HG02798 (cell line): Measurements from ENCODE around the gene SIN3B.

Experiments used
- ATAC-seq: cut with Tn5 transposase; IDR thresholded peaks from one replicate; pipeline ENCODE4 v1.9.1; 2021; ENCODE audit warnings: mild to moderate bottlenecking; ENCODE audit not compliant: unreplicated experiment, poor library complexity

The SIN3B gene

DNA sequence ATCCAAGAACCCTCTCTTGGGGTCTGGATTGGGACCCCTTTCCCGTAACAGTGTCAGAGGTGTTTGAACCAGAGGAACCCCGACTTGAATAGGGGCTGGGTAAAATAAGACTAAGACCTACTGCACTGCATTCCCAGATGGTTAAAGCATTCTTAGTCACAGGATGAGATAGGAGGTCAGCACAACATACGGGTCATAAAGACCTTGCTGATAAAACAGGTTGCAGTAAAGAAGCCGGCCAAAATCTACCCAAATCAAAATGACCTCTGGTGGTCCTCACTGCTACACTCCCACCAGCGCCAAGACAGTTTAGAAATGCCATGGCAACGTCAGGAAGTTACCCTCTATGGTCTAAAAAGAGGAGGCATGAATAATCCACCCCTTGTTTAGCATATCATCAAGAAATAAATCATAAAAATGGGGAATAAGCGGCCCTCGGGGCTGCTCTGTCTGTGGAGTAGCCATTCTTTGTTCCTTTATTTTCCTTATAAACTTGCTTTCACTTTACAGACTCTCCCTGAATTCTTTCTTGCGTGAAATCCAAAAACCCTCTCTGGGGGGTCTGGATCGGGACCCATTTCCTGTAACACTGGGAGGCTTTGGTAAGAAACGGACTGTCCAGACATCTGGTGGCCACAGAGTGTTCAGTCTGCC is 4.4 kb upstream of the SIN3B start:
- ATAC-seq: no peak

DNA sequence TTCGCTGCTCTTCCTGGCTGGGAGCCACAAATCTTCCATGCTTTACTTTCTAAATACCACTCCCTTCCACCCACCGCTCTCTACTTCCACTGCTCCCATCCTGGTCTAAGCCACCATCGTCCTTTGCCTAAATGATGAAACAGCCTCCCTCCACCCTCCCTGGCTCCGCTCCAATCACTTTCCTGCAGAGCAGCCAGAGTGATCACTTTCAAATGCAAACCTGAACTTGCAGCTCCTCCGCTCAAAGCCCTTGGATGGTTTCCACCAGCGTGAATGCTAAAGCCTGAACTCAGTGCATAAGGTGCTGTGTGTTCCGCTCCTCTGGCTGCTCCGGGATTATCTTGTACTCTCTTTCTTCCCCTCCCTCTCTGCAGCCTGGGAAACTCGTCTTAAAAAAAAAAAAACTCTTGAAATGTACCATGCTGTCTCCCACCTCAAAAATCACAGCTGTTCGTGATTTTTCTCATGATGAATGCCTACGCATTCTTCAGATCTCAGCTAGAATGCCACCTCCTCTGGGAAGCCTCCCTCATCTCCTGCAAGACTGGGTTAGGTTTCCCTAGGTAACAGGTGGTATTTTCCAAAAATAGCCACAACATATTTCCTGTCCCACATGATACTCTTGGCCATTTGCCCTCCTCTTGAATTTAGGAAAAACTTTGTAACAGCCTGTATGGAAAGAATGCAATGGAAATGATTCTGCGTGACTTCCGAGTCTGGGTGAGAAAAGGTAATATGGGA is 3.7 kb upstream of the SIN3B start:
- no peak for ATAC-seq

DNA sequence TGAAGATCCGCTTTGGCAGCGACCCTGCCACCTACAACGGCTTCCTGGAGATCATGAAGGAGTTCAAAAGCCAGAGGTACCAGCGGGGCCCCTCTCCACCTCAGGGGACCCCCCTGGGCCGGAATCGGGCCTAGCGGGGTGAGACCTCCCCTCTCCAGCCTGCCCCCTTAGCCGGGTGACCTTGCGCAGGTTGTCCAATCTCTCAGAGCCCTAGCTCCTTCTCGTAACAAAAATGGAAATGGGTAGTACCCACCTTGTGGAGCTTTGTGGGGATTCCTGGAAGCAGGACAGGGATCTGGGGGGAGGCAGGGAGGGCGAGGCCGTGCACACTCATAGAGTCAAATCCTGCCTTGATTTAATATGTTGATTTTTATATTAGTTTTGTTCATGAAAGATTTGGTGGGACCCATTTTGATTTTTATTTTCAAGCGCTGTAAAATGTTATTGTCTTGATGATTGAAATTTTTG is 658 bp downstream of the SIN3B start:
- ATAC-seq: peak; percentile 14

DNA sequence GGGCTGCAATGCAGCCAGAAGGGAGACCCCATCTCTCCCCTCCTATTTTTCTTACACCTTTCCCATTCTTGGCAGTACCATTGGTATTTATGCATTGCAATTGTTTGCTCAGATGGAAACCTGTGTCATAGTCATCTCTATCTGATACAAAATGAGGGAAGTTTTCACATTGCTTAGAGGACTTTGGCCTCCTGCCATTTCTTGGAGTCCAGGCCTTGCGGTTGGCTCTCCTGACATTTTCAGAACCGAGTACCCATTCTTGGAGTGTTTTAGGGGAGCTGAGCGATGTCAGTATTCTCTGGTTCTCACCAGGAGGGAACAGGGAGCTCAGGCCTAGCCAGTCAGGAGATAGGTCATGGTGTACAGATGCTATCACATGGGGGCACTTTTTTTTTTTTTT is 1.5 kb downstream of the SIN3B start:
- no peak for ATAC-seq

- no peak for ATAC-seq
Observed at GRCh38 chr19:16831531-16831930, 2.3 kb downstream of the SIN3B start.

DNA sequence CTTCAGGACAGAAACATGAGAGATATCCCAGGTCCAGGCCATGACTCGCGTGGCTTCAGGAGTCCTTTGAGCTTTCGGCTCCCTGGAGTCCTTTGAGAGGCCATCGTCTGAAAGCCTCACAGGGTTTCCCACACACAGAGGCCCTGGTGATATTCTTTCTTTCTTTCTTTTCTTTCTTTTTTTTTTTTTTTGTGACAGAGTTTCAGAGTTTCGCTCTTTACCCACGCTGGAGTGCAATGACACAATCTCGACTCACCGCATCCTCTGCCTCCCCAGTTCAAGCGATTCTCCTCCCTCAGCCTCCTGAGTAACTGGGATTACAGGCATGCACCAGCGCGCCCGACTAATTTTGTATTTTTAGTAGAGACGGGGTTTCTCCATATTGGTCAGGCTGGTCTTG is 5.5 kb downstream of the SIN3B start:
- ATAC-seq: no peak

GRCh38 chr19:16836115-16837034 is 7.2 kb downstream of the SIN3B start:
- ATAC-seq: peak; percentile 42

DNA sequence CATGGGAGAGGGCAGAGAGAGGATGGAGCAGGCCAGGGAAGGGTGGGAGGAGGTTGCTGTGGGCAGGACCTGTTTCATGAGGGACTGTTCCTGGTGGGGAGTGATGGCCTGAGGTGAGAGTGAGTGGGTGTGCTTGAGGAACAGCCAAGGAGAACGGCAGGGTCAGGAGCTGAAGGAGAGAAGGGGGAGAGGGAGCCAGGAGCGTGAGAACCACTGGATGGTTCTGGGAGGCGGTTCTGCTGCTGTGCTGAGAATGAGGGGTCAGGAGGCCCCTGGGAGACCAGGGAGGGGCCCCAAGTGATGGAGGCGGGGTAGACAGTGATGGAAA is 7.8 kb downstream of the SIN3B start:
- no peak for ATAC-seq

- ATAC-seq: no peak
Observed at GRCh38 chr19:16841391-16841926, 12.3 kb downstream of the SIN3B start.

DNA sequence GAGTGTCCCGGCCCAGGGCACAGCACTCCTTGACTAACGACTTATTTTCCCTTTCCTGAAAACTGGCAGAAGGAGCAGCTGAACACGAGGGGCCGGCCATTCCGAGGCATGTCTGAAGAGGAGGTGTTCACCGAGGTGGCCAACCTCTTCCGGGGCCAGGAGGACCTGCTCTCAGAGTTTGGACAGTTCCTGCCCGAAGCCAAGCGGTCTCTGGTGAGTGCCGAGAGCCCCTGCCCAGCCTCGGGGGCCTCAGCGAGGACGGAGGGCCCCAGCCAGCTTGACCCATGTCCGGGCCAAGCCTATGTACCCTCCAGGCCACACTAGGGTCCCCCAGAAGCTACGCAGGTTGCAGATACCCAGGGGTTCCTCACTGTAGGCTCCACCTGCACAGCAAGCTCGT is 17.7 kb downstream of the SIN3B start:
- ATAC-seq: no peak

- ATAC-seq: no peak
Observed at GRCh38 chr19:16847430-16847829, 18.2 kb downstream of the SIN3B start.

GRCh38 chr19:16849168-16849567 is 20.0 kb downstream of the SIN3B start:
- ATAC-seq: no peak

DNA sequence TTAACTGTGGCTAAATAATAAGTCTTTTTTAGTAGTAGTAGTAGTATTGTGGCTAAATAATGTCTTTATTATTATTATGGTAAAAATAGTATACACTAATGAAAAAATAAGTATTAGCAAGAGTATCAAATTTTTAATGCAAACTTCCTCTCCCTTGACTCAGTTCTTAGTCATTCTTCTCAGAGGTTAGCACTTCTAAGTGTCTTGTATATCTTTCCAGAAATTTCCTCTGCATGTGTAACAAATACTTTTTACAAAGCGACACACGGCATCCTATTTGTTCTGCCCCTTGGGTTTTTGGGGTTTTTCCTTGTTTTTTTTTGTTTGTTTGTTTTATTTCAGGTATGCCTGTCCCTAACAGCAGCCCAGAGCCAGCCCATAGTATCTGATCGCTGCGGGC is 20.9 kb downstream of the SIN3B start:
- no peak for ATAC-seq

DNA sequence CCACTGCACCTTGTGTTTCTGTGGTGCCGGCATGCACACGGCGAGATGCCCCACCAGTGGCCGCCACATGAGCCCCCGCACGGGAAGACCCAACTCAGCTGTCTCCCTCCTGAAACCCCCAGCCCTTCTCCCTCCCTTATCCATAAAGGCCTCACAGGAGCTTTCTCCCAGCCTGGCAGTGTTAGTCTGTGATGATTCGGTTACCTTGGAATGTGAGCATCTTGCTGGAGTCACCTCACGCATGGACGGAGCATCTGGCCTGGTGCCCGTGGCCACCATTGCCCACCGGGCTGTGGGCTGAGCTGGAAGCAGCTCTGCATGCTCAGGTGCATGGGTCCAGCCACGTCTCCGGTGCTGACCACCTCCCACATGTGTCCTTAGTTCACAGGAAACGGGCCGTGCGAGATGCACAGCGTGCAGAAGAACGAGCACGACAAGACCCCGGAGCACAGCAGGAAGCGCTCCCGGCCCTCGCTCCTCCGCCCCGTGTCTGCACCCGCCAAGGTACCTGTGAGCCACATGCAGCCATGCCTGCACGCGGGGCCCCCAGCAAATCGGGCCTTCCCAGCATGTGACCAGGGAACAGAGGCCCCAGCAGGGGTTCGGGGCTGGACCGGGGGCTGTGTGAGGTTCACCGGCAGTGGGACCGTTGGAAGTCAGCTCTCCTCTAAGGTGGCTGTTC is 22.0 kb downstream of the SIN3B start:
- no peak for ATAC-seq

GRCh38 chr19:16853066-16853465 is 23.9 kb downstream of the SIN3B start:
- ATAC-seq: no peak

DNA sequence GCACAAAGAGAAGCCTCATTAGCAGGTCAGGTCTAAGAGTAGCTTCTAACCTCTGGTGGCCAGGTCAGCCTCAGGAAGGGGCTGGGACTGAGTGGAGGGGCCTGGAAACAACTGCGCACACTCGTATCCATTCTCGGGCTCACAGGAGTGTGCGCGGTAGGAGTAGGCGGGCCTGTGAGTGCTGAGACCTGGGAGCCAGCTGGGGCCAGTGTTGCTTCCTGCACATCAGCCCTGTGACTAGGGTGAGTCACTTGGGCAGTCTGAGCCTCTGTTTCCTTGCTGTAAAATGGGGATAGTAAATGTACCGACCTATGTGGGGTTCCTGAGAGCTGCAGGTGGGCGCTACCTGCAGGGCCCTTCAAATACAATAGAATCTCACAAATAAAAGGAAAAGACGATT is 26.9 kb downstream of the SIN3B start:
- no peak for ATAC-seq

- ATAC-seq: no peak
Observed at GRCh38 chr19:16859626-16860025, 30.4 kb downstream of the SIN3B start.

- ATAC-seq: no peak
Observed at GRCh38 chr19:16860118-16860517, 30.9 kb downstream of the SIN3B start.

- no peak for ATAC-seq
Observed at GRCh38 chr19:16861011-16861410, 31.8 kb downstream of the SIN3B start.

DNA sequence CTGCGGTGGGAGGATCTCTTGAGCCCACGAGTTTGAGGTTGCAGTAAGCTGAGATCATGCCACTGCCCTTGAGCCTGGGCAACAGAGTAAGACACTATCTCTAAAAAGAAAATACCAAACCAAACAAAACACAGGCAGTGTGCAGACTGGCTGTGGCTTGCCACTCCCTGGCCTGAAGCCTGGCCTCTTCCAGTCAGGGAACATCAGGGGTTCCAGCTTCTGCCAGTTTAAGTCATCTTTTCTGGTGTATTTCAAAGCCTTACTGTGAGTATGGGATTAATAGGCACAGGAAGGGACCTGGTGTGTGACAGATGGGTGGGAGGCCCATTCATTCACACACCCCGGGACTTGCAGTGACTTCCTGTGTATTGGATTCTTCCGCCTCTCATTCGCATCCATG is 32.6 kb downstream of the SIN3B start:
- ATAC-seq: no peak
